Measurements from ENCODE around the gene CLCN6. TPM values are rescaled to one million over a fixed set of nuclear protein-coding genes. Genes with fewer than 3 reads are reported as not detected.

The CLCN6 gene
- total RNA-seq, 1 experiment from 2014 or later, result 6.8 TPM

GRCh38 chr1:11778844-11779623 lies 27.0 kb upstream of the CLCN6 start:
- in situ Hi-C loops (cut with HindIII; ENCODE audit: low sequenced_read_pairs), result no loop called here
- DNase-seq (ENCODE audit: low spot score), result no peak

- in situ Hi-C loops (cut with HindIII; ENCODE audit: low sequenced_read_pairs), result no loop called here
- DNase-seq (ENCODE audit: low spot score), result no peak
These were observed 26.1 kb upstream of the CLCN6 start for GRCh38 chr1:11779715-11780379.

GRCh38 chr1:11780380-11781147 lies 25.4 kb upstream of the CLCN6 start:
- DNase-seq (ENCODE audit: low spot score), result no peak
- in situ Hi-C loops (cut with HindIII; ENCODE audit: low sequenced_read_pairs), result no loop called here

GRCh38 chr1:11781297-11781696 lies 24.7 kb upstream of the CLCN6 start:
- in situ Hi-C loops (cut with HindIII; ENCODE audit: low sequenced_read_pairs), result no loop called here
- no peak for DNase-seq (ENCODE audit: low spot score)

- in situ Hi-C loops (cut with HindIII; ENCODE audit: low sequenced_read_pairs), result no loop called here
These were observed 23.8 kb upstream of the CLCN6 start for GRCh38 chr1:11782127-11782708.

GRCh38 chr1:11783556-11783955 lies 22.4 kb upstream of the CLCN6 start:
- in situ Hi-C loops (cut with HindIII; ENCODE audit: low sequenced_read_pairs), result no loop called here
- DNase-seq (ENCODE audit: low spot score), result no peak

More at GRCh38 chr1:11782127-11782708, 23.8 kb upstream of the CLCN6 start:
- no peak for DNase-seq (ENCODE audit: low spot score)

- in situ Hi-C loops (cut with HindIII; ENCODE audit: low sequenced_read_pairs), result no loop called here
These were observed 21.6 kb upstream of the CLCN6 start for GRCh38 chr1:11784256-11784992.

GRCh38 chr1:11784993-11785769 lies 20.8 kb upstream of the CLCN6 start:
- in situ Hi-C loops (cut with HindIII; ENCODE audit: low sequenced_read_pairs), result no loop called here
- DNase-seq (ENCODE audit: low spot score), result peak; percentile 63

More at GRCh38 chr1:11784256-11784992, 21.6 kb upstream of the CLCN6 start:
- no peak for DNase-seq (ENCODE audit: low spot score)

GRCh38 chr1:11786168-11786567 lies 19.8 kb upstream of the CLCN6 start:
- no peak for DNase-seq (ENCODE audit: low spot score)
- in situ Hi-C loops (cut with HindIII; ENCODE audit: low sequenced_read_pairs), result no loop called here

- in situ Hi-C loops (cut with HindIII; ENCODE audit: low sequenced_read_pairs), result no loop called here
- peak; percentile 17 for DNase-seq (ENCODE audit: low spot score)
These were observed 18.7 kb upstream of the CLCN6 start for GRCh38 chr1:11787251-11787803.

GRCh38 chr1:11787804-11788436 lies 18.1 kb upstream of the CLCN6 start:
- no peak for DNase-seq (ENCODE audit: low spot score)
- in situ Hi-C loops (cut with HindIII; ENCODE audit: low sequenced_read_pairs), result no loop called here

- in situ Hi-C loops (cut with HindIII; ENCODE audit: low sequenced_read_pairs), result no loop called here
- no peak for DNase-seq (ENCODE audit: low spot score)
These were observed 17.4 kb upstream of the CLCN6 start for GRCh38 chr1:11788549-11789053.

- in situ Hi-C loops (cut with HindIII; ENCODE audit: low sequenced_read_pairs), result no loop called here
- DNase-seq (ENCODE audit: low spot score), result no peak
These were observed 16.6 kb upstream of the CLCN6 start for GRCh38 chr1:11789126-11790067.

- no peak for DNase-seq (ENCODE audit: low spot score)
- in situ Hi-C loops (cut with HindIII; ENCODE audit: low sequenced_read_pairs), result no loop called here
These were observed 15.7 kb upstream of the CLCN6 start for GRCh38 chr1:11790101-11790879.

GRCh38 chr1:11790880-11791715 lies 14.9 kb upstream of the CLCN6 start:
- in situ Hi-C loops (cut with HindIII; ENCODE audit: low sequenced_read_pairs), result no loop called here
- peak; percentile 63 for DNase-seq (ENCODE audit: low spot score)

All from G401 (cell line).